Occipital lobe (tissue), 2 donors: Measurements from ENCODE around the gene NBAS. TPM values are rescaled to one million over a fixed set of nuclear protein-coding genes. Genes with fewer than 3 reads are reported as not detected.
"Not testable (repeated sequence)": the region's sequence is repeated elsewhere in the genome, so short reads cannot be mapped to it uniquely, and the experiment has no call there.

ENCODE experiments used
- DNase-seq: peaks from one replicate; lab custom pipeline; 2025; lab: John Stamatoyannopoulos, UW
- total RNA-seq: library from RNA; depleted of rRNA; stranded (reverse); fragments of >200 nt; gene quantifications from one replicate; pipeline ENCODE4 v1.2.3, GENCODE V29; 2014

The NBAS gene
- total RNA-seq, 1 donor from 2014 or later: 168 TPM

DNA sequence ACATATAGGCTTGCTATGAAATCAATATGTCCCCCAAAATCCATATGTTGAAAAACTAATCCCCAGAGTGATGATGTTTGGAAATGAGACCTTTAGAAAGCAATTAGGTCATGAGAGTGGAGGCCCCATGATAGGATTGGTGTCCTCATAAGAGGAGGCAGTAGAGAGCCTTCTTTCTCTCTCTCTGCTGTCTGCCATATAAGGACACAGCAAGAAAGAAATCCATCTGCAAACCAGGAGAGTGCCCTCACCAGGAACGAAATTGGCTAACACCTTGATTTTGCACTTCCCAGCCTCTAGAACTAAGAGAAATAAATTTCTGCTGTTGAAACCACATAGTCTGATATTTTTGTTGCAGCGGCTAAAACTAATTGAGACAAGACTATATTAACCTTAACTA, 89.5 kb downstream of the NBAS start:
- DNase-seq: no peak

DNA sequence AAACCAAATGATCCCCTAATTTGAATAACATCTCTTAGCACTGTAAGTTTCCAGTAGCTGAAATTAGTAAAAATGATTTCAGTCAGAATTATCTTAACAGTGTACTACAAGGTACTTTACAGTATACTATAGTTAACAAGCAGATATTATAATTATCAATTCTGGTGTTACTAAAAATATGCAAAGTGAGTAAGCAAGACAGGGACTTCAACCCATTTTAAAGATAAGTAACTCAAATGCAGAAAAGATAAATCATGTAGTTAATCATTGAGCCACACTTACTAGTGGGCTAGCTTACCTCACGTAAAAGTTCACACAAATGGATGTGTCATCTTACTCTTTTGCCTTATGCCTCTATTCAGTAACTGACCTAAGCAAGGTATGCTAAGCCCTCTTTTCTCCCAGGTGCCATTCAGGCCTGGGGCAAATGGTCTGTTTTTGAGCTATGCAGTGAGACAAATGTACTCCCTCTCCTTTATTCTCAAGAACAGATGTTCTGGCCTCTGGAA, 101.0 kb downstream of the NBAS start:
- no peak for DNase-seq

DNA sequence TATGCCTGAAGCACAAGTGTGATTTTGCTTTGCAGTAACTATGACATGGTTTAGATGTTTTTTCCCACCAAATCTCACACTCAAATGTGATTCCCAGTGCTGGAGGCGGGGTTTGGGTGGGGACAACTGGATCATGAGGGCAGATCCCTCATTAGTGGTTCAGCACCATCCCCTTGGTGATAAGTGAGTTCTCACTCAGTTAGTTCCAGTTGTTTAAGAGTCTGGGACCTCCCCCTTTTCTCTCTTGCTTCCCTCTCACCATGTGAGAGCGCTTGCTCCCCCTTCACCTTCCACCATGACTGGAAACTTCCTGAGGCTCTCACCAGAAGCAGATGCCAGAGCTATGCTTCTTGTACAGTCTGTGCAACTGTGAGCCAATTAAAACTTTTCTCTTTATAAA, 102.9 kb downstream of the NBAS start:
- no peak for DNase-seq

DNA sequence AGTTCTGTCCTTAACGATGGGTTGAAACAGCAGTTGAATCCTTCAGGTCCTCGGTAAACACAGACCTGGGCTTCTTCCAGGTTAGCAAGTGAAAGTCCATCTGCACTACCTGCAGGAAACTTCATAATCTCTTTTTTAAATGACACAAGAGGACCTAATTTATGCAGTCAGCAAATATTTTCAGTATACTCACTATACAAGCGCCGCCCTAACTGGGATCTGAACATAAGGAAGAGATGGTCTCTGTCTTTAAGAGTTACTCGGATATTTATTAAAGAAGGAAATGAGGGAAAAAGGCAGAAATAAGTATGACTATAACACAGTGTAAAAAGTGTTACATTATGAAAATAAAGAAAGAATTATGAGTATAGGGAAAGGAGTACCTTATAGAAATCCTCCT, 103.3 kb downstream of the NBAS start:
- no peak for DNase-seq

DNA sequence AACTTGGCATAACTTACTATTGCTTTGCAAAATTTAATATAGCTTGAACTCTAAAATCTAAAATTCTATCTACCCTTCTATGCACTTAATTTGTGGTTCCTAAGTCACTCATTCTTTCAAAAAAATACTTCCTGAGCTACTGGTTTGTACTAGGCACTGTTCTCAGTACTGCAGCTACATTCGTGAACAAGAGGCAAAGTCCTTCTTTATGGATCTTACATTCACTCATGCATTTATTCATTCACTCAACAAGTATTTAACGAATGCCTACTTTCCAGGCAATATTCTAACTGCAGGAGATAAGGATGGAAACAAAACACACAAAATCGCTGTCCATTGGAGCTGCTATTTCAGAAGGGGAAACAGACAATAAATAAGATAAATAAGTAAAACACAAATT, 104.8 kb downstream of the NBAS start:
- DNase-seq: no peak

DNA sequence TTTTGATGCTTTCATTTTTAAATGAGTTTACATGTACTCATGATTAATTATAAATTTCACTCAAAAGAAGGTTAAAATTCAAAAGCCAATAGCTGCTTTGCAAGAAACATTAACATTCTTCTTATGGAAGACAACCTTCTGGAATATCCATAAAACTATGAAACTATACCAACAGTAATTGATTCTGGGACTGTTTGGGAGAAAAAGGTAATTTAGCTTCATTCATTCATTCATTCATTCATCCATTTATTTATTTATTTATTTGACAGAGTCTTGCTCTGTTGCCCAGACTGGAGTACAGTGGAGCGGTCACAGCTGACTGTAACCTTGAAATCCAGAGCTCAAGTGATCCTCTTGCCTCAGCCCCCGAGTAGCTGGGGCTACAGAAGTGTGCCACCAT, 110.3 kb downstream of the NBAS start:
- DNase-seq: no peak

DNA sequence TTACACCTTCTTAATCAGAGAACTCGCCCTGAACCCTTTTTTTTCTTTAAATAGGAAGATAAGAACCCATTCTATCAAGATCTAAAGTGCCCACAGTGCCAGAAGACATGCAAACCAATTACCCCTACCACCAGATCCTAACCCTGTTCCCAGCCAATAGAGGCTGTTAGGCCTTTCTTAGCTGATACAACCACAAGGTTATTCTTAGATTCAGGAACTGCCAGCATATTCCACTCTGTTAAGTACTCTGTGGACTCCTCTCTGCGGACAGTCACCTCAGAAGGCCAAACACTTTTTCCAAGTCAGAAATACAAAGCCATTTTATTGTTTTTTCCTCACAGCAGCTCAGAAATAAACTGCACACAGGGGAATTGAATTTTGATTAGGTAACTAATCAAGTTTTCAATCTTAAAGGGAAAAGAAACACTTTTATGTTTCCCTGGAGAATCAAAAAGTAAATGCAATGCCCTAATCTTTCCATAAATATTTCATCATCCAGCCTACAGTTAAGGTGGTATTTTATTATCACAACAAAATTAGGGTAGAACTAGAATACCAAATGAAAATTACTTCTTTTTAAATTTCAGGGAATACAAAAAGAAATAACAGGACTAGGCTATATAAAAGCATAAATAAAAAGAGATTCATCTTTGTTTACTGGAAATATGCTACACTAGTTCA, 111.4 kb downstream of the NBAS start:
- DNase-seq: no peak

DNA sequence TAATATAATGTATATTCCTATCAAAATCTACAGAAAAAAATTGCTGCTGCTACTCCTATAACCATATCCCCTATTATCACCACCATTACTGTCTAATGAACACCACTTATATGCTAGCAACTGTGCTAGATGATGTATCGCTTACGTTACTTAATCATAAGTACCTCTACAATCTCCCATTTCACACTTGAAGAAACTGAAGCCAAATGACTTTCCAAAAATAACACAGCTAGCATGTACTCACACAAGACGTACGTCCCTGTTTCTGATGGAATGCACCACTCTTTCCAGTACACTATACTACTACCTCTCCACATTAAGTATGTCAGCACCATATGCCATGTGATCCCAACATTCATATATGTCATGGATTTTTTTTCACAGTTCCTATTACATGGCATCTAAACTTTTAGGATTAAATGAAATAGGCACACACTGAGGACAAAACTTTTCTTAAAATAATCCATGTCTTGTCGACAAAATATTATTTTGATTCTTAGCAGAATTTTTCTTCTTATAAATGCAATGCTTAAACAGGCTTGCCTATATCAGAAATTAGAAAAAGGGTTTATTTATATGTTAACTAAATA, 112.8 kb downstream of the NBAS start:
- no peak for DNase-seq

DNA sequence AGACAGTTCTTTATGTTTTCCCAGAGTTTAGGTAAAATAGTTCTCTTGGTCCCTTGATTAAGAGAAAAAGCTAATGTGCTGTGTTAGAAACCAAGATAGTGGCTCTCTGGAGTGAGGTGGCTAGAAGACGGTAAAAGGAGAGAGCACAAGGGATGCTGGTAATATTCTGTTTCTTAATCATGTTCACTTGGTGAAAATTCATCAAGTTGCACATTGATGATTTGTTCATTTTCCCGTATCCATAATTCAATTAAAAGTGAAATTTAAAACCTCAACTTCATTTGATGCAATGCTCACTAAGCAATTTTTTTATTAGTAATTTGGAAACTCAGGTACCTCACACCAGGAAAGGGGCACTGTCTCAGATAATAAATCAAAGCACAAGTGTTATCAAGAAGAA, 113.8 kb downstream of the NBAS start:
- DNase-seq: no peak

DNA sequence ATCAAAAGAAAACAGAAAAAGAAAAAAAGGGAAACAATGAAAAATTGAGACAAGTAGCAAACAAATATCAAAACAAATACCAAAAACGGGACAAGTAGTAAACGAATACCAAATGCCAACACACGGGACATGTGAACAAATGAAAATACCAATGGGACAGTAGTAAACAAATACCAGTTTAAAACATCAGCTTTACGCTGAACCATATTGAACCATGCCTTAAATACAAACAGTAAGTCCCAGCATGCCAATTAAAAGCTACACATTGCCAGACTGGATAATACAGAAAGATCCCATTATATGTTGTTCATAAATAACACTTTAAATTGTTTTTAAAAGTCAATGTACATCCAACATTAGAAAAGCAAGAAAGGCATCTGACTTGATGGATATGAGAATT, 114.2 kb downstream of the NBAS start:
- no peak for DNase-seq

DNA sequence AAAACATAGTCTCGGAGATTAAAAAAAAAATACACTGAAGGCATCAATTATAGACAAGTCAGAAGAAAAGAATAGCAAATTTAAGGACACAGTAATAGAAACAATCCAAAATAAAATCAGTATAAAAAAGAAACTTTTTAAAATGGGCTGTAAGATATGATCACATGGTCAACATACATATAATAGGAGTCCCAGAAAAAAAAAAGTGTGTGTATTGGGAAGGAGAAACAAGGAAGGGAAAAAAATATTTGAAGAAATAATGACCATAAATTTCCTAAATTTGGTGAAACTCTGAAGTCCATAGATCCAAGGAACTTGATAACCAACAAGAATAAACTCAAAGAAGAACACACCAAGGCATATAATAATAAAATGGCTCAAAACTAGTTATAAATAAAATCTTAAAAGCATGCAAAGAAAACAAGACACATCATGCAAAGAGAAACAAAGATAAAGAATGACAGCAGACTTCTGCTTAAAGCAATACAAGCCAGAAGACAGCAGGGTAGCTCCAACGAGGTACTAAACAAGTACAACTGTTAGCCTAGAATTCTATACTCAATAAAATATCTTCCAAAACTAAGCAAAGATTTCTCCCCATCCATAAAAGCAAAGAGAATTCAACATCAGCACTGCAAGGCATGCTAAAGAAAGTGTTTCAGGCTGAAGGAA, 115.1 kb downstream of the NBAS start:
- DNase-seq: no peak

DNA sequence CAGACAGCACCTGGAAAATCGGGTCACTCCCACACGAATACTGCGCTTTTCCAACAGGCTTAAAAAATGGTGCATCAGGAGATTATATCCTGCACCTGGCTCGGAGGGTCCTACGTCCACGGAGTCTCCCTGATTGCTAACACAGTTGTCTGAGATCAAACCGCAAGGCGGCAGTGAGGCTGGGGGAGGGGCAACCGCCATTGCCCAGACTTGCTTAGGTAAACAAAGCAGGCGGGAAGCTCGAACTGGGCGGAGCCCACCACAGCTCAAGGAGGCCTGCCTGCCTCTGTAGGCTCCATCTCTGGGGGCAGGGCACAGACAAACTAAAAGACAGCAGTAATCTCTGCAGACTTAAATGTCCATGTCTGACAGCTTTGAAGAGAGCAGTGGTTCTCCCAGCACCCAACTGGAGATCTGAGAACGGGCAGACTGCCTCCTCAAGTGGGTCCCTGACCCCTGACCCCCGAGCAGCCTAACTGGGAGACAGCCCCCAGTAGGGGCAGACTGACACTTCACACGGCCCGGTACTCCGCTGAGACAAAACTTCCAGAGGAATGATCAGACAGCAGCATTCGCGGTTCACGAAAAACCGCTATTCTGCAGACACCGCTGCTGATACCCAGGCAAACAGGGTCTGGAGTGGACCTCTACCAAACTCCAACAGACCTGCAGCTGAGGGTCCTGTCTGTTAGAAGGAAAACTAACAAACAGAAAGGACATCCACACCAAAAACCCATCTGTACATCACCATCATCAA, 121.2 kb downstream of the NBAS start:
- DNase-seq: not testable (repeated sequence)

DNA sequence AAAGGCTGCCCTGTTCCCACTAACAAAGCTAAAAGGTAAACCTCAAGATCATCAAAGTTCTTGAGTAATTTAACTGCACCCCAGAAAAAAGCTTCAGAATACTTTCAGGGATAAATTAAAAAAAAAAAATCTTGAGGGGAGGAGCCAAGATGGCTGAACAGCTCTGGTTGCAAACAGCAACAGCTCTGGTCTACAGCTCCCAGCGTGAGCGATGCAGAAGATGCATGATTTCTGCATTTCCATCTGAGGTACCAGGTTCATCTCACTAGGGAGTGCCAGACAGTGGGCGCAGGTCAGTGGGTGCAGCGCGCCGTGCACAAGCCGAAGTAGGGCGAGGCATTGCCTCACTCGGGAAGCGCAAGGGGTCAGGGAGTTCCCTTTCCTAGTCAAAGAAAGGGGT, 121.8 kb downstream of the NBAS start:
- not testable (repeated sequence) for DNase-seq

DNA sequence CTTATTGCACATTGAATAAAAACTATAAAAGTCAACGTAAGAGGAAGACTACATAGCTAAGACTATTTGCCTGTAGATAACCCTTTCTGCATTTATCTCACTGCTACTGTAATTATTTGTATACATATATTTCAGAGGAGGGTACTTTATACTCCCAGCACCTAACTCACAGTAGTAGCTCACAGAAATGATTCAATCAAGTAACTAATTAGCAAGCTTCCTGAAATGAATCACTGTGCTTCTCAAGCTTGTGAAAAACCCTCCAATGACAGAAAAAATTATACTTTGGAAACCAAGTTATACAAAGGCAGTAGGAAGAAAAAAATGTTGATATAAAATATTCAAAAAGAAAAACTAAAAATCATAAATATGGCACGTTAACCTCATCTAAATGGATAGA, 124.9 kb downstream of the NBAS start:
- DNase-seq: no peak

DNA sequence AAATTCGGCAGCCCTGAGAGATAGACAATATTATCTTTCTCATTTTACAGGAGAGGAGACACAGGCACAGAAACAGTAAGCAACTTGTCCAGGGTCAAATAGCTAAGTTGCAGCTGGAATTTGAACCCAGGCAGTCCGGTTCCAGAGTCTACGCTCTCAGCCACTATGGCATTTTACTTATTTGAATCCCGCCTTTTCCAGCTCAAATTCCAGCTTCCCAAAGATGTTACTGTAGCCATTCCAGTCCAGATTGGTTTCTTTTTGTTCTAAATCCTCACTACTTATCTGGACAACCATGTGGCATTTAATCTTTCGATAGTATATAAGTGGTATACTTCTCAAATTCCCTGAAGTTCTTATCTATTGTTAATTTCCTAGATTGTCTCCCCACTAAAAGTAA, 125.7 kb downstream of the NBAS start:
- no peak for DNase-seq

DNA sequence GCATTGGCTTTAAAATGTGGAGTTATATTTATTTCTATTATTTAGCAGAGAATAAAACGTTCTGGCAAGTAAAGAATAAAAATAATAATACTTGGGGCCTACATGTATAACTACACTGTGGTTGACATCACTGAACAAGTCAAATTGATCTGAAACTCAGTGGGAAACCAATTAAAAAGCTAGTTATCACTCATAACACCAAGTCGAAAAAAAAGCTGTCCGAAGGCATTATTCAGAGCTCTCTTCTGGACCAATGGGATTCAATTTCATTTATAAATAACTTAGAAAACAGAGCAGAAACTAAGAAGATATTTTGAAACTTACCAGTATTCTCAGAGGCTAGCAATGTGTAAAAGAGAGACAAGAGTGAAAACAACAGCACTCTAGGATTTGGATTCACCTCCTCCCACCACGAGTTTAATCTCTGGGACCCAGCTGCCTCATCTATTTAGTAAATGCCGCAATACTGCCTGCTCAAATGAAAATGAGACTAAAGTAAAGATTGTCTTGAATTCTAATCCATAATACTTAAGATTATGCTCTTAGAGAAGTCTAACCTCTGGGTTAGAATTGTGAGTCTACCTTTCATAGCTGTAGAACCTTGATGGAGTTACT, 128.4 kb downstream of the NBAS start:
- no peak for DNase-seq

DNA sequence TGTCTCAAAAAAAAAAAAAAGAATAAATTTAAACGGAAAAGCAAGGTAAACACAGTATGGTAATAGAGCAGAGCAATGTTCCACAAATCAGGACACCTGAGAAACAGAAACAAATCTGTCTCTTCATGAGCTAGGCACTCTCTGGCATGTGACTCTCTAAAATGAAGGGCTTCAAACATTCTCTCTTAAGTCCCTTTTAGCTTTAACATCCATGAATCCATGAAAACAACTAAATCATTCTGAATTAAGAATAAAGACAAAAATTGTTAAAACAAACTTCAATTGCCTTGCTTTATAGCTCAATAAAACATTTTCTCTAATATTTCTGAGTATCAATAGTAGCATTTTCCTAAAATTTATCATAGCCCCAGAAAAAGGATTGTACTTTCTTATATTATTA, 132.1 kb downstream of the NBAS start:
- DNase-seq: no peak

DNA sequence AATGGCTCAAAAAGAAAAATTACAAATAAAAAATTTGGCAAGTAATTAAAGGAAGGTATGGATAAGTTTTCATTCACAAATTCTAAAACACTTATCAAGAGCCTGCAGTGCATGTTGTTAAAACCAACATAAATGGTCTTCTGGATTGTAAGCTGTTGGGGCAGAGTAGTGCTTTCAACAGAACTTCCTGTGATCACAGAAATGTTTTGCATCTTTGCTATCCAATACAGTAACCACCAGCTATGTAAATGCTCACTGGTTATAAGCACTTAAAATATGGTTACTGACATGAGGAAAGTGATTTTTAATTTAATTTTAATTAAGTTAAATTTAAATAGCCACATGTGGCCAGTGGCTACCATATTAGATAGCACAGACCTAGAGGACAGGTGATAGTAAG, 133.1 kb downstream of the NBAS start:
- no peak for DNase-seq

DNA sequence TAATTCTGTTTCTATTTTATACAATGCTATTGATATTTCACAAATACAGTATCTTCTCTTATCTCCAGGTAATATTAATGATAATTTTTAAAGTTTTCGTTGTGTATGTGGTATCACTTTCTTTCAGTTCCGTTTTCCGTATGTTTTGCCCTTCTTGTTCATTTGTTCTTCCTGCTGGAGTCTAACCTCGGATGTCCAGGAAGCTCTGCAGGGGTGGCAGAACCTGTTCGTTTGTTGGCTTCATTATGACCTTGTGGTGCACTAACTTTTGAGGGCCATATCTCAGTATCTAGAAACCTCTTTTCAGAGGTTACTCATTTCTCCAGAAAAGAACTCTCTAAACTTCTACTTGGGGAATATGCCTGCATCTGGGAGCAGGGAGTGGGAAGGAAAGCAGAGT, 134.5 kb downstream of the NBAS start:
- DNase-seq: no peak

DNA sequence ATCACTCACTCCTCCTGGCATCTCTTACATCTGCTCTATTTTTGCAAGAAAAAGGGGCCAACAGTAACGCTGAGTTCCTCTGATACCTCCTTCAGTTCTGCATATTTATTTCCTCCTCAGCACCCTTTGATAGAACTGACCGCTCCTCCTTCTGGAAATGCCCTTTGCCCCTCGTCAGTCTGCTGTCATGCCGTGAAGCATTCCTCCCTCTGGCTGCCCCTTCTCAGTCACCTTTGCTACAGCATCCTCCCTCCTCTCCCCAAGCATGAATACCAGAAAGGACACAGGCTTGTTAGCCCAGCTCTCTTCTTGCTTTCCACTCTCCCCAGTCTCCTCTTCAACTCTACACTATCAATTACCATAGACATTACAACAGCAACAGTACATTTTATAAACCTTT, 135.4 kb downstream of the NBAS start:
- no peak for DNase-seq

DNA sequence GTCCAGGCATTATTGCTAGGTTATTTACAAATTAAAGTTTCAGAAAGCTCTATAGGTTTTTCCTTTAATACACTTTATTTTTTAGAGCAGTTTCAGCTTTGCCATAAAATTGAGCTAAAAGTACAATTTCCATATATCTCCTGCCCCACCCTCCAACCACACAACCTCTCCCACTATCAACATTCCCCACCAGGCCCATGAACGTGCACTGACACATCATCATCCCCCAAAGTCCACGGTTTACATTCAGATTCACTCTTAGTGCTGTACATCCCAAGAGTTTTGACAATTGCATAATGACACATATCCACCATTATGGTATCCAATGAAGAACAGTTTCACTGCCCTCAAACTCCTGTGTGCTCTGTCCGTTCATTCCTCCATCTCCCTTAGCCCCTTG, 139.4 kb downstream of the NBAS start:
- DNase-seq: no peak

DNA sequence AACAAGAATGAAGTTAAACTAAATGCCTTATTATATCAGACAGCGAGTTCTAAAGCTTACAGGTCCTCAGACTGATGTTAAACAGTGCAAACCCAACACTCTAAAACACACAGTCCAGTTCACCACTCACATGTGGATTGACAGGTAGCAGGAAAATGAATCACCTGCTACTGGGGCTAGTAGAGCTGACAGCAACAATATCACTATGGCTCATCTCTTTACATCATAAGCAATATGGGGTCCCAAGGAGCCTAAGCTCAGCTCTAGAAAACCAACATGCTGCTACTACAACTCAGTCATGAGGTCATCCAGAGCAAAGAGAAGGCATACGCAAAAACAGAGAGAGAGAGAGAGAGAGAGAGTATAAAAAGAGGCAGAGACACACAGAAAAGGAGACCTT, 145.4 kb downstream of the NBAS start:
- DNase-seq: no peak
